ENCODE results near the gene ABCB8.
"Not testable (repeated sequence)": the region's sequence is repeated elsewhere in the genome, so short reads cannot be mapped to it uniquely, and the experiment has no call there.

ABCB8 gene

GRCh38 chr7:151014950-151015349, 13.3 kb upstream of the ABCB8 start:
- peak; percentile 57 for DNase-seq (ENCODE audit: low spot score)

GRCh38 chr7:151015967-151016366, 12.3 kb upstream of the ABCB8 start:
- no peak for DNase-seq (ENCODE audit: low spot score)

- DNase-seq (ENCODE audit: low spot score), result no peak
Observed at GRCh38 chr7:151016505-151016904, 11.7 kb upstream of the ABCB8 start.

GRCh38 chr7:151016942-151017341, 11.3 kb upstream of the ABCB8 start:
- no peak for DNase-seq (ENCODE audit: low spot score)

- no peak for DNase-seq (ENCODE audit: low spot score)
Observed at GRCh38 chr7:151017370-151017952, 10.8 kb upstream of the ABCB8 start.

GRCh38 chr7:151017953-151018420, 10.3 kb upstream of the ABCB8 start:
- DNase-seq (ENCODE audit: low spot score), result peak; percentile 81

GRCh38 chr7:151018421-151019129, 9.7 kb upstream of the ABCB8 start:
- DNase-seq (ENCODE audit: low spot score), result peak; percentile 26

GRCh38 chr7:151019130-151019447, 9.2 kb upstream of the ABCB8 start:
- no peak for DNase-seq (ENCODE audit: low spot score)

- no peak for DNase-seq (ENCODE audit: low spot score)
Observed at GRCh38 chr7:151020231-151020630, 8.0 kb upstream of the ABCB8 start.

- no peak for DNase-seq (ENCODE audit: low spot score)
Observed at GRCh38 chr7:151023232-151023631, 5.0 kb upstream of the ABCB8 start.

- DNase-seq (ENCODE audit: low spot score), result no peak
Observed at GRCh38 chr7:151024435-151025056, 3.7 kb upstream of the ABCB8 start, which contains the start of gene ATG9B. Gene ATG9B (minus strand): TSS chr7:151024494. CDS start chr7:151024423, 71 bp downstream.

GRCh38 chr7:151025924-151026671, 2.2 kb upstream of the ABCB8 start:
- no peak for DNase-seq (ENCODE audit: low spot score)

GRCh38 chr7:151026771-151027727, 1.2 kb upstream of the ABCB8 start:
- DNase-seq (ENCODE audit: low spot score), result not testable (repeated sequence)

GRCh38 chr7:151027728-151028130, 521 bp upstream of the ABCB8 start:
- DNase-seq (ENCODE audit: low spot score), result not testable (repeated sequence)

- no peak for DNase-seq (ENCODE audit: low spot score)
Observed at GRCh38 chr7:151028948-151029501, 775 bp downstream of the ABCB8 start.

- DNase-seq (ENCODE audit: low spot score), result no peak
Observed at GRCh38 chr7:151031011-151031410, 2.8 kb downstream of the ABCB8 start.

- no peak for DNase-seq (ENCODE audit: low spot score)
Observed at GRCh38 chr7:151032936-151033863, 5.0 kb downstream of the ABCB8 start.

GRCh38 chr7:151033864-151034249, 5.6 kb downstream of the ABCB8 start:
- no peak for DNase-seq (ENCODE audit: low spot score)

GRCh38 chr7:151034312-151035025, 6.2 kb downstream of the ABCB8 start:
- DNase-seq (ENCODE audit: low spot score), result no peak

Data from CD4-positive, alpha-beta T cell treated with Interleukin-15 for 4 hours (primary cell).